GM21723 (cell line): ENCODE measurements around the gene ATAD3B.

Experiments used
- ATAC-seq: cut with Tn5 transposase; IDR thresholded peaks from one replicate; pipeline ENCODE4 v1.9.1; 2021; ENCODE audit warnings: mild to moderate bottlenecking, moderate library complexity; ENCODE audit not compliant: unreplicated experiment

The ATAD3B gene

DNA sequence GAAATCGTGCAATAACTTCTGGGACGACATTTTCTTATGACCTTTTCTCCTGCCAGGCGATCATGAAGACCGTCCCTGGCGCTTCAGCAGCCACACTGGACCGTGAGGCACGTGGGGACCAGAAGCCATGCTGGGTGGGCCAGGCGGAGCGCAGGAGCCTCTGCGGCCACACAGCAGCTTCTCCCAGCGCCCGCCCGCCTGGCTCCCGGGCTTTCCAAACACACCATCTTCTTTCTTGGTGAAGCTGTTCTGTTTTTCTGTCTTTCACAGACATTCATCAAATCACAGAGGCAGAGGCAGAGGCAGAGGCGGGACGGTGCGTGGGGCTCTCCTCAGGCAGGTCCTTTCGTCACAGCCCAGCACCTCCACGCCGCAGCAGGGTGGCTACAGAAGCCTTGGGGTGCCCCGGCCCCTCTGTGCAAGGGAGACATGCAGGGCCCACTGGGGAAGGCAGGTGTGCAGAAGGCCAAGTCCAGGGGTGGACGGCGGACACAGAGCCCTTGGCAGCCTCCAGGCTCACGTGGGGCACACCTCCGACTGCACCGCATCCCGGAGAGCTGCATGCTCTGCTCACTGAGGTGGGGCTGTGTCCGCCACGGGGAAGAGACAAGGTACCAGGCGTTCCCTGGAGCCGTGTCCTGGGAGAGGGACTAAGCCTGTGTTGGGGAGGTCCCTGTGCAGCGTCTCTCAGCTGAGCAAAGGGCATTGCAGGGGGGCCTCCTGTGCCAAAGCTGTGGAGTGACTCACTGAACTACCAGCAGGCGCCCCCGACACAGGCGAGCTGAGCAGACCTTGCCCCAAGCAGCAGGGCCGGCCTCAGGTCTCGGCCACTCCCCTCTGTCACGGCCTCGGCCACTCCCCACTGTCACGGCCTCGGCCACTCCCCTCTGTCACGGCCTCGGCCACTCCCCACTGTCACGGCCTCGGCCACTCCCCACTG lies 71.5 kb downstream of the ATAD3B start:
- ATAC-seq, result no peak

- ATAC-seq, result no peak
These were observed 72.1 kb downstream of the ATAD3B start for GRCh38 chr1:1543706-1544099.

DNA sequence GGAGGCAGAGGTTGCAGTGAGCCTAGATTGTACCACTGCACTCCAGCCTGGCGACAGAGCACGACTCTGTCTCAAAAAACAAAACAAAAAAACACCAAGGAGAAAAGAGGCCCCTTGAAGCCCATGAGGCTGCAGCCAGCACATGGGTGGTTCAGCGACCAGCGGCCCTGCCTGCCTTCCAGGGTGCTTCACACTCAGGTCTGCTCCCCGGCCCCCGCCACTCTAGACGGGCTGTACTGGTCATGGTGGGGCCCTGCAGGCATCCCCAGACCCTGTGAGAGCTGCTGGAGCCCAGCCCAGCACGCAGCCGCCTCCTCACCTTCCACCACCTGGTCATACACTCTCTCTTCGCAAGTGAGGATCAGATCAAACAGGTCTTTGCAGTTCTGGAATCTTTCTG lies 73.0 kb downstream of the ATAD3B start:
- ATAC-seq, result no peak
